ENCODE results near the gene IL25. TPM values are rescaled to one million over a fixed set of nuclear protein-coding genes. Genes with fewer than 3 reads are reported as not detected.

Gene IL25
- total RNA-seq, 4 donors from 2014 or later: not detected

DNA sequence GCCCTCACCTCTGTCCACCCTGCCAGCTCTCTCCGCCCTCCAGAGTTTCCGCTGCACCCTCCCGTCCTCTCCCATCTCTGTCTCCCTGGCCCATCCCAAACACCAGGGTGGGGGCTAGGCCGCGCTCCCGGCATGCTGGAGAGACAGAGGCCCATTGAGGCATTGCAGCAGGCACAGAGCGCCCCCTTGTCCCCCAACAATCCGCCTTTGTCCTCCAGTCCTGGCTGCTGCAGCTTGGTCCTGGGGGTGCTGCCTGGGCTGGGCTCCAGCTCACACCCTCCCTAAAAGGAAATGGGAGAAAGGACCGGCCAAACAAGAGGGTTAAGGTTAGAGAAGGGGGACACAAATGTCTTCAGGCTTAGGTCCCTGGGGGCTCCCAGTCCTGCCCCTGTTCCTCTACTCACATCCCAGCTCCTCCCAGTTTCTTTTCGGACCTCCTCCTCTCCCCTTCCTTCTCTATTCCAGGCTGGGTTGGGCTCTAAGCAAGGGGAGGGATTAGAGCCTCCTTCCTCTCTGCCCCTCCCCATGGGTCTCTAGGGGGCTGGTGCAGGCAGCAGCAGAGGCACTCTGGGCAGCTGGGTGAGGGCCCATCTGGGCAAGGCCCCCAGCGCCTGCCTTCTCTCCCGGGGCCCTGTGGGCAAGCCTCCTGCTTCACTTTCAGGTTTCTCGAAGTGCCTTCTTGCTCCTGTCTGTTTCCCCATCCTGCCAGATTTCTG lies 4.0 kb downstream of the IL25 start, which contains the start of gene CMTM5:
Gene CMTM5 (plus strand): TSS at position 565 of the 716 bp plus-strand sequence. CDS start 206 bp downstream, outside the sequence.
- H3K27me3 ChIP-seq: no peaks in the 10 kb centered on the region
- H3K27ac ChIP-seq: peak within 1 kb of the TSS in 1 of 4 donors; percentile 48
- ATAC-seq (peak in 1 of 2 donors; percentile 26), DNase-seq (no peak)
- no peaks in the 10 kb centered on the region for H3K9me3 ChIP-seq
- no peak within 1 kb of the TSS for H3K4me3 ChIP-seq
- H3K4me1 ChIP-seq: no peaks in the 10 kb centered on the region
- in situ Hi-C loops (cut with MboI; ENCODE audit: low sequenced_read_pairs in 4 of 4): loop anchor here in 1 of 4 donors (10.0 kb wide), 1 partner anchor 112 kb away; no protein-coding TSS in a partner anchor
- TF ChIP-seq POLR2A (IDR thresholded peaks at IDR 0.05) (no peak), CTCF (IDR thresholded peaks at IDR 0.05 in 4 of 5, conservative IDR thresholded peaks at IDR 0.05 in 1 of 5) (no peak)
- peaks cover 0 to 6% of the 10 kb centered on the region in 2 donors for H3K36me3 ChIP-seq
- intact Hi-C loops (cut with DNase I; ENCODE audit: low total_unique reads): loop anchor here (5.0 kb wide), 1 partner anchor 109 kb away; no protein-coding TSS in a partner anchor

- Histone ChIP-seq H3K27me3 (no peaks in the 10 kb centered on the region), H3K4me3 (no peak overlapping the region), H3K9me3 (no peaks in the 10 kb centered on the region), H3K4me1 (no peaks in the 10 kb centered on the region), H3K36me3 (peaks cover 0 to 6% of the 10 kb centered on the region in 2 donors), H3K27ac (peak overlapping the region in 1 of 4 donors; percentile 48)
- TF ChIP-seq CTCF (IDR thresholded peaks at IDR 0.05 in 4 of 5, conservative IDR thresholded peaks at IDR 0.05 in 1 of 5): no peak
- no peak for TF ChIP-seq POLR2A (IDR thresholded peaks at IDR 0.05)
- ATAC-seq (no peak), DNase-seq (no peak)
- in situ Hi-C loops (cut with MboI; ENCODE audit: low sequenced_read_pairs in 4 of 4) (loop anchor here in 1 of 4 donors (10.0 kb wide), 1 partner anchor 112 kb away; no protein-coding TSS in a partner anchor), intact Hi-C loops (cut with DNase I; ENCODE audit: low total_unique reads) (loop anchor here (5.0 kb wide), 1 partner anchor 110 kb away; no protein-coding TSS in a partner anchor)
Observed at GRCh38 chr14:23377198-23377550, 4.6 kb downstream of the IL25 start.

DNA sequence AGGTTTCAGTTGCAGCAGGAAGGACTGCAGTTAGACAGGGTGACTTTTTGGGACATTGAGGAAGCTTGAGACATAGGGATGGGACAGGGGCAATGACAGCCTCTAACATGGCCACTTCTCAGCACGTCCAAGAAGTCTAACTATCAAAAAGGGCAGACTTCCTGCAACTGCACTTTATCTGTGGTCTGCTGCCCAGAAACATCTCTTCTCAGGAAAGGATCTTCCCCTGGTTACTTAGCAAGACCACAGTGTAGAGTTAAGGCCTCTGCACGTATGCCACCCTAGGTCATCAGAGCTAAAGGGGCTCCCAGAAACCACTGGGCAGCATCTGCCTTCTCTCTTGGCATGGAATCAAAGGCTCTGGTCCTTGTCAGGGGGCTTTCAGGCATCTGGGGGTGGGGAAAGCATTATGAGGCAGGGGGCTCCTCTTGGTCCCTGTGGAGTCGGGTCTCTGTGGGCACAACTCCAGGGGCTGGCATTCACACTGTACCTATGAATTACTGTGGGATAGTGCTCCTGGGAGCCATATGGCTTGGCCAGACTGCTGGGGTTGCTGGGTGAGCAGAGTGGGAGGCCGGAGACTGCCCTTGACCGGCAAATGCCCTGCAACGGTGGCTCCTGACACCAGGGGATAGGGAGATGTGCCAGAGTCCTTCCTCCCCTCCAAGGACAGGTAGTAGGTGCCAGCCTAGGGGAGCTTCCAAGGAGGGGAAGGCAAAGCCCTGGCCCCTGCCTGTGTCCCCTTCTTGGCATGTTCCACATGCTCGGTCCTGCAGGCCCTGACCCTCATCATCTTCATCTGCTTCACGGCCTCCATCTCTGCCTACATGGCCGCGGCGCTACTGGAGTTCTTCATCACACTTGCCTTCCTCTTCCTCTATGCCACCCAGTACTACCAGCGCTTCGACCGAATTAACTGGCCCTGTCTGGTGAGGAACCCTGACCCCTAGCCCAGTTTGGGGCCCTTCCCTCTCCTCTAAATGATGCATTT lies 5.3 kb downstream of the IL25 start:
- no peaks in the 10 kb centered on the region for H3K27me3 ChIP-seq
- in situ Hi-C loops (cut with MboI; ENCODE audit: low sequenced_read_pairs in 4 of 4): loop anchor here in 1 of 4 donors (10.0 kb wide), 1 partner anchor 113 kb away; no protein-coding TSS in a partner anchor
- no peak for TF ChIP-seq POLR2A (IDR thresholded peaks at IDR 0.05)
- no peak for TF ChIP-seq CTCF (IDR thresholded peaks at IDR 0.05 in 4 of 5, conservative IDR thresholded peaks at IDR 0.05 in 1 of 5)
- ATAC-seq (peak in 1 of 2 donors; percentile 3), DNase-seq (peak in 1 of 2 donors; percentile 58)
- peaks cover 0 to 6% of the 10 kb centered on the region in 2 donors for H3K36me3 ChIP-seq
- H3K4me3 ChIP-seq: no peak overlapping the region
- intact Hi-C loops (cut with DNase I; ENCODE audit: low total_unique reads): loop anchor here (5.0 kb wide), 1 partner anchor 111 kb away; no protein-coding TSS in a partner anchor
- H3K27ac ChIP-seq: peak overlapping the region in 1 of 4 donors; percentile 48
- no peaks in the 10 kb centered on the region for H3K4me1 ChIP-seq
- no peaks in the 10 kb centered on the region for H3K9me3 ChIP-seq

DNA sequence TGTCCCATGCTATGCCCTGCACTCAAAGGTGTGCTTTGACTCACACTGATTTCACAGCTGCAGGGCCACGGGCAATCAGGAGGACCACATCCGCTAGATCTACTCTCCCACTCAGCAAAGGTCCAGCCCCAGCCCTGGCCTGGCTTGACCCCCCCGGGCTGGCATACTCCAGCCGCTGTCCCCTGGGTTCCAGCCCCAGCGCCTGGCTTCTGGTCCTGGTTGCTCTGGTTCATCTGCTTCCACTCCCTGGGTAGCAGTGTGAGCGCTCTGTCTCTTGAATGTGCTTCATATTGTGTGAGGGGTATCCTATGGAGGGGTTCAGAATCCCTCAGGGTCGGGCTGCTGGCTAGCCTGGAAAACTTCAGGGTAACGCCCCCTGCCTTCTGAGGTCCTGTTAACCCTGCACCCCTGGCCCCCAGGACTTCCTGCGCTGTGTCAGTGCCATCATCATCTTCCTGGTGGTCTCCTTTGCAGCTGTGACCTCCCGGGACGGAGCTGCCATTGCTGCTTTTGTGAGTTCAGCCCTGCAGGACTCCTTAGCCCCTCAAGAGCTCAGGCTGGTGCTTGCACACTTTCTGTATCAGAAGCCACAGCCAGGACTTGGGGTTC lies 6.1 kb downstream of the IL25 start:
- Histone ChIP-seq H3K9me3 (no peaks in the 10 kb centered on the region), H3K27me3 (no peaks in the 10 kb centered on the region), H3K4me3 (no peak overlapping the region), H3K4me1 (no peaks in the 10 kb centered on the region), H3K36me3 (peaks cover 0 to 6% of the 10 kb centered on the region in 2 donors), H3K27ac (no peak overlapping the region)
- DNase-seq (peak in 1 of 2 donors; percentile 56), ATAC-seq (peak in 1 of 2 donors; percentile 5)
- in situ Hi-C loops (cut with MboI; ENCODE audit: low sequenced_read_pairs in 4 of 4) (loop anchor here in 1 of 4 donors (10.0 kb wide), 1 partner anchor 114 kb away; no protein-coding TSS in a partner anchor), intact Hi-C loops (cut with DNase I; ENCODE audit: low total_unique reads) (loop anchor here (5.0 kb wide), 1 partner anchor 111 kb away; no protein-coding TSS in a partner anchor)
- no peak for TF ChIP-seq POLR2A (IDR thresholded peaks at IDR 0.05)
- no peak for TF ChIP-seq CTCF (IDR thresholded peaks at IDR 0.05 in 4 of 5, conservative IDR thresholded peaks at IDR 0.05 in 1 of 5)

All from gastrocnemius medialis (tissue), 4 donors.